ENCODE results near the gene ATG13. TPM values are rescaled to one million over a fixed set of nuclear protein-coding genes. Genes with fewer than 3 reads are reported as not detected.
A peak's percentile ranks its signal among the peaks of the same experiment; 100 is the strongest.

The ATG13 gene
- total and polyA plus RNA-seq, 4 donors, result 29.1 to 72.8 (median 52.4) TPM

DNA sequence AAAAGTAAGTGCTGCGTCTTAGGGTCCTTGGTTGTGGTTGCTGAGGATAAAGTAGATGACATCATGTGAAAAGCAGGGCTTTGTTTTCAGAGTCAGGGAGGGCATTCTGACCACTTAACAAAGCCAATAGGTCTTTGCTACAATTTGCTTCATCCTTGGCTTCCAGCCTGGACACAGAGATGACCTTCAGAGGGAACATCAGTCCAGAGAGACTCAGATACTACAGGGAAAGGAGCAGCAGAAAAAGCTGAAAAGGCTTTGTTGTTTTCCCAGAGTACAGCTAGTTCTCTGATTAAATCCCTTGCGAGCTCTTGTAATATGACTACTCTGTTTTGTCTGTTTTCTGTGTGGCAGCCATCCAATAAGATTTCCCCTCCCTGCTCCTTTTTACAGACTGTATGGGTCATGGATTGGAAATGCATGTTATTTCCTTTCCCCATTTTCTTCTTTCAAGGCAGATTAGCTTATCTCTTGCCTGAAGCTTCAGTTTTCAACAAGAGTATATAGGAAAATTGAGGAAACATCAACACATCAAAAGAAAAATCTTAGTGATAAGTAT lies 31.9 kb downstream of the ATG13 start:
- Histone ChIP-seq H3K27ac (ENCODE audit: low read depth in 1 of 2, low read length in 1 of 2) (peak overlapping the region in 1 of 2 donors; percentile 72), H3K36me3 (ENCODE audit: control insufficient read depth in 4 of 4, insufficient read depth in 4 of 4, low read length in 4 of 4) (peaks cover 36 to 45% (median 41%) of the 10 kb centered on the region in 4 donors), H3K4me1 (ENCODE audit: control insufficient read depth in 5 of 5, insufficient read depth in 5 of 5, low read length in 5 of 5) (peaks cover 0 to 8% (median 0%) of the 10 kb centered on the region in 5 donors), H3K9ac (ENCODE audit: insufficient read depth in 1 of 2, low read length in 2 of 2) (peak overlapping the region in 1 of 2 donors; percentile 54), H3K9me3 (ENCODE audit: control insufficient read depth in 4 of 4, insufficient read depth in 3 of 4, low read length in 3 of 4) (no peaks in the 10 kb centered on the region), H3K4me3 (no peak overlapping the region), H3K27me3 (ENCODE audit: control insufficient read depth in 3 of 3, insufficient read depth in 3 of 3, low read length in 2 of 3) (no peaks in the 10 kb centered on the region)
- DNase-seq (peak; percentile 24 to 76 (median 61)), ATAC-seq (ENCODE audit: insufficient read depth, low FRiP score) (no peak)
- 73 to 78% methylated on average over 2 of the region's 2 CpGs for WGBS, 2 donors
- TF ChIP-seq, protein P1, sequence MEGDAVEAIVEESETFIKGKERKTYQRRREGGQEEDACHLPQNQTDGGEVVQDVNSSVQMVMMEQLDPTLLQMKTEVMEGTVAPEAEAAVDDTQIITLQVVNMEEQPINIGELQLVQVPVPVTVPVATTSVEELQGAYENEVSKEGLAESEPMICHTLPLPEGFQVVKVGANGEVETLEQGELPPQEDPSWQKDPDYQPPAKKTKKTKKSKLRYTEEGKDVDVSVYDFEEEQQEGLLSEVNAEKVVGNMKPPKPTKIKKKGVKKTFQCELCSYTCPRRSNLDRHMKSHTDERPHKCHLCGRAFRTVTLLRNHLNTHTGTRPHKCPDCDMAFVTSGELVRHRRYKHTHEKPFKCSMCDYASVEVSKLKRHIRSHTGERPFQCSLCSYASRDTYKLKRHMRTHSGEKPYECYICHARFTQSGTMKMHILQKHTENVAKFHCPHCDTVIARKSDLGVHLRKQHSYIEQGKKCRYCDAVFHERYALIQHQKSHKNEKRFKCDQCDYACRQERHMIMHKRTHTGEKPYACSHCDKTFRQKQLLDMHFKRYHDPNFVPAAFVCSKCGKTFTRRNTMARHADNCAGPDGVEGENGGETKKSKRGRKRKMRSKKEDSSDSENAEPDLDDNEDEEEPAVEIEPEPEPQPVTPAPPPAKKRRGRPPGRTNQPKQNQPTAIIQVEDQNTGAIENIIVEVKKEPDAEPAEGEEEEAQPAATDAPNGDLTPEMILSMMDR (IDR thresholded peaks at IDR 0.05; ENCODE audit: control extremely low read depth, extremely low read depth), result no peak

DNA sequence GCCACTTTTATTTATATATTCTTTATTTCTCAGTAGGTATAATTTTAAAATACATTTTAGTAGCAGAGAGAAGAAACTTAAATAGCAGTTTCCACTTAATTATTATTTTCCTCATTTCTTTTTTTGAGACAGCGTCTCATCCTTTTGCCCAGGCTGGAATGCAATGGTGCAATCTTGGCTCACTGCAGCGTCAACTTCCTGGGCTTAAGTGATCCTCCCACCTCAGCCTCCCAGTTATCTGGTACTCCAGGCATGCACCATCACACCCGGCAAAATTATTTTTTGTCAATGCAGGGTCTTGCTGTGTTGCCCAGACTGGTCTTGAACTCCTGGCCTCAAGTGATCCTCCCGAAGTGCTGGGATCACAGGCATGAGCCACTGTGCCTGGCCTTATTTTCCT lies 38.3 kb downstream of the ATG13 start:
- ATAC-seq (ENCODE audit: insufficient read depth, low FRiP score), result no peak
- Histone ChIP-seq H3K36me3 (ENCODE audit: control insufficient read depth in 4 of 4, insufficient read depth in 4 of 4, low read length in 4 of 4) (peaks cover 31 to 41% (median 36%) of the 10 kb centered on the region in 4 donors), H3K9me3 (ENCODE audit: control insufficient read depth in 4 of 4, insufficient read depth in 3 of 4, low read length in 3 of 4) (no peaks in the 10 kb centered on the region), H3K4me1 (ENCODE audit: control insufficient read depth in 5 of 5, insufficient read depth in 5 of 5, low read length in 5 of 5) (peaks cover 0 to 5% (median 0%) of the 10 kb centered on the region in 5 donors), H3K9ac (ENCODE audit: insufficient read depth in 1 of 2, low read length in 2 of 2) (no peak overlapping the region), H3K27me3 (ENCODE audit: control insufficient read depth in 3 of 3, insufficient read depth in 3 of 3, low read length in 2 of 3) (no peaks in the 10 kb centered on the region), H3K4me3 (no peak overlapping the region), H3K27ac (ENCODE audit: low read depth in 1 of 2, low read length in 1 of 2) (peak overlapping the region in 1 of 2 donors; percentile 1)
- no peak for DNase-seq
- TF ChIP-seq, protein P1 (IDR thresholded peaks at IDR 0.05; ENCODE audit: control extremely low read depth, extremely low read depth), result no peak
- WGBS, 2 donors, result 85 to 86% methylated on average over 4 of the region's 4 CpGs

DNA sequence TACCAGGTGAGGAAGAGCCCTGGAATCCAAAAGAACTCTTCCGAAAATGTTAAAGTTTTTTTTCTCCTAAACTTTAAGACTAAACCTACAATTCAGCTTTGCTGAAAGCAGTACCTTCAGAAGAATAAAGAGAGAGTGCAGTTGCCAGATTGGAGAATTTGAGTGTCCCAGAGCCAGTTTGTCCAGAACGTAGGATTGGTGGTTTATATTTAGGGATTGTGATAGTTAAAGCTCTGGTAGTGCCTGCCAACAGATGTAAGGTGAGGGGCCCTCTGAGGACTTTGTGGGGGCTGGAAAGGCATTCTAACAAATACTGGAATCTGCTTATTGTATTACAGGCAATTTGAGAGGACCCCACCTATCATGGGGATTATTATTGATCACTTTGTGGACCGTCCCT lies 39.8 kb downstream of the ATG13 start:
- no peaks in the 10 kb centered on the region for H3K27me3 ChIP-seq (ENCODE audit: control insufficient read depth in 3 of 3, insufficient read depth in 3 of 3, low read length in 2 of 3)
- peaks cover 0 to 5% (median 0%) of the 10 kb centered on the region in 5 donors for H3K4me1 ChIP-seq (ENCODE audit: control insufficient read depth in 5 of 5, insufficient read depth in 5 of 5, low read length in 5 of 5)
- DNase-seq (no peak), ATAC-seq (ENCODE audit: insufficient read depth, low FRiP score) (no peak)
- no peak overlapping the region for H3K27ac ChIP-seq (ENCODE audit: low read depth in 1 of 2, low read length in 1 of 2)
- TF ChIP-seq, protein P1 (IDR thresholded peaks at IDR 0.05; ENCODE audit: control extremely low read depth, extremely low read depth), result no peak
- H3K9me3 ChIP-seq (ENCODE audit: control insufficient read depth in 4 of 4, insufficient read depth in 3 of 4, low read length in 3 of 4), result no peaks in the 10 kb centered on the region
- no peak overlapping the region for H3K9ac ChIP-seq (ENCODE audit: insufficient read depth in 1 of 2, low read length in 2 of 2)
- WGBS, 2 donors, result 91 to 92% methylated on average over 3 of the region's 3 CpGs
- peaks cover 27 to 40% (median 31%) of the 10 kb centered on the region in 4 donors for H3K36me3 ChIP-seq (ENCODE audit: control insufficient read depth in 4 of 4, insufficient read depth in 4 of 4, low read length in 4 of 4)
- H3K4me3 ChIP-seq, result no peak overlapping the region

DNA sequence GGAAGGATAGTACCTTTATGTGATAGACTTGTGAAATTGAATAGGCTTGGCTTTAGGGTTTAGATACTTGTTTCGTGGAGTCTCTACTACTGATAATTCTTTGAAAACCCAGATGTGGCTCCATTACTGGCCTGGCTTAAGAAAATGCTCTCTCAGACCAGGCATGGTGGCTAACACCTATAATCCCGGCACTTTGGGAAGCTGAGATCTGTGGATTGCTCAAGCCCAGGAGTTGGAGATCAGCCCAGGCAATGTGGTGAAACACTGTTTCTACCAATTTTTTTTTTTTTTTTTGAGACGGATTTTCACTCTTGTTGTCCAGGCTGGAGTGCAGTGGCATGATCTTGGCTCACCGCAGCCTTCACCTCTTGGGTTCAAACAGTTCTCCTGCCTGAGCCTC lies 40.9 kb downstream of the ATG13 start:
- H3K36me3 ChIP-seq (ENCODE audit: control insufficient read depth in 4 of 4, insufficient read depth in 4 of 4, low read length in 4 of 4), result peaks cover 21 to 41% (median 29%) of the 10 kb centered on the region in 4 donors
- no peaks in the 10 kb centered on the region for H3K27me3 ChIP-seq (ENCODE audit: control insufficient read depth in 3 of 3, insufficient read depth in 3 of 3, low read length in 2 of 3)
- H3K9me3 ChIP-seq (ENCODE audit: control insufficient read depth in 4 of 4, insufficient read depth in 3 of 4, low read length in 3 of 4), result no peaks in the 10 kb centered on the region
- peaks cover 0 to 5% (median 0%) of the 10 kb centered on the region in 5 donors for H3K4me1 ChIP-seq (ENCODE audit: control insufficient read depth in 5 of 5, insufficient read depth in 5 of 5, low read length in 5 of 5)
- H3K27ac ChIP-seq (ENCODE audit: low read depth in 1 of 2, low read length in 1 of 2), result no peak overlapping the region
- ATAC-seq (ENCODE audit: insufficient read depth, low FRiP score) (no peak), DNase-seq (no peak)
- WGBS, 2 donors, result 60 to 68% methylated on average over 4 of the region's 4 CpGs
- TF ChIP-seq, protein P1 (IDR thresholded peaks at IDR 0.05; ENCODE audit: control extremely low read depth, extremely low read depth), result no peak
- no peak overlapping the region for H3K4me3 ChIP-seq
- no peak overlapping the region for H3K9ac ChIP-seq (ENCODE audit: insufficient read depth in 1 of 2, low read length in 2 of 2)

Data from lung (tissue), 12 donors.